ENCODE data around the gene TRMT10B. TPM values are rescaled to one million over a fixed set of nuclear protein-coding genes. Genes with fewer than 3 reads are reported as not detected.

TRMT10B gene
- total and polyA plus RNA-seq, 2 of the 13 experiments (the other 11 are each of a cell fraction or from before 2014, with no cell fraction given), result 3.1 to 3.9 TPM

- ChIA-PET POLR2A (no interaction called here), CTCF (ENCODE audit: low intra/inter-chr PET ratio, low total read pairs) (no interaction called here)
- Histone ChIP-seq H3K27me3 (ENCODE audit: control insufficient read depth in 1 of 2, insufficient read depth in 2 of 2, low read length in 2 of 2) (no peaks in the 10 kb centered on the region), H3K79me2 (ENCODE audit: insufficient read depth, low read length) (no peaks in the 10 kb centered on the region), H2AFZ (ENCODE audit: low read length) (no peak overlapping the region), H3K36me3 (replicated peaks in 1 of 2; ENCODE audit: control insufficient read depth in 1 of 2, insufficient read depth in 2 of 2, low read length in 2 of 2) (peaks cover 7 to 17% of the 10 kb centered on the region in 2 experiments), H3K27ac (ENCODE audit: extremely low read length, insufficient read depth, low read length) (no peak overlapping the region), H3K4me2 (ENCODE audit: low read depth, low read length) (no peak overlapping the region), H3K9me3 (ENCODE audit: low read length) (no peaks in the 10 kb centered on the region), H3K4me1 (ENCODE audit: insufficient read depth, low read length) (no peaks in the 10 kb centered on the region), H3K4me3 (replicated peaks in 1 of 3; ENCODE audit: insufficient read depth in 1 of 3, low read depth in 2 of 3, low read length in 3 of 3) (no peak overlapping the region), H3K9ac (ENCODE audit: insufficient read depth, low read depth, low read length) (no peak overlapping the region), H4K20me1 (ENCODE audit: insufficient read depth, low read length) (no peaks in the 10 kb centered on the region)
- TF ChIP-seq ZNF784 (CRISPR knock-in tag; IDR thresholded peaks at IDR 0.05; ENCODE audit: borderline replicate concordance) (no peak), NR3C1 (CRISPR knock-in tag; IDR thresholded peaks at IDR 0.05) (no peak), IRX3 (CRISPR knock-in tag; IDR thresholded peaks at IDR 0.05; ENCODE audit: borderline replicate concordance, low read depth) (no peak), GATAD2A (CRISPR knock-in tag; IDR thresholded peaks at IDR 0.05) (no peak), ZFP36L2 (CRISPR knock-in tag; IDR thresholded peaks at IDR 0.05) (no peak), MNT (IDR thresholded peaks at IDR 0.05) (no peak)
- BruUV-seq (replicated peaks), result no TSS peak
- whole genome bisulfite sequencing (ENCODE audit: low lambda C conversion rate), result 100% methylated on average over 3 of the region's 3 CpGs
- in situ Hi-C loops (cut with HindIII; ENCODE audit: extremely low pct_ligation_motif_present, low pct_unique_long_range_greater_than_20kb) (no loop called here), intact Hi-C loops (cut with micrococcal nuclease; ENCODE audit: unreplicated experiment) (no loop called here)
- no peak for ATAC-seq
- FAIRE-seq, result no peak
- no peak for DNase-seq (ENCODE audit: low spot score)
Measured at GRCh38 chr9:37769995-37770394, 16.4 kb downstream of the TRMT10B start.
